ENCODE results near the gene UPF1. TPM values are rescaled to one million over a fixed set of nuclear protein-coding genes. Genes with fewer than 3 reads are reported as not detected.

UPF1 gene
- total RNA-seq, 1 donor from 2014 or later: 57.8 TPM

DNA sequence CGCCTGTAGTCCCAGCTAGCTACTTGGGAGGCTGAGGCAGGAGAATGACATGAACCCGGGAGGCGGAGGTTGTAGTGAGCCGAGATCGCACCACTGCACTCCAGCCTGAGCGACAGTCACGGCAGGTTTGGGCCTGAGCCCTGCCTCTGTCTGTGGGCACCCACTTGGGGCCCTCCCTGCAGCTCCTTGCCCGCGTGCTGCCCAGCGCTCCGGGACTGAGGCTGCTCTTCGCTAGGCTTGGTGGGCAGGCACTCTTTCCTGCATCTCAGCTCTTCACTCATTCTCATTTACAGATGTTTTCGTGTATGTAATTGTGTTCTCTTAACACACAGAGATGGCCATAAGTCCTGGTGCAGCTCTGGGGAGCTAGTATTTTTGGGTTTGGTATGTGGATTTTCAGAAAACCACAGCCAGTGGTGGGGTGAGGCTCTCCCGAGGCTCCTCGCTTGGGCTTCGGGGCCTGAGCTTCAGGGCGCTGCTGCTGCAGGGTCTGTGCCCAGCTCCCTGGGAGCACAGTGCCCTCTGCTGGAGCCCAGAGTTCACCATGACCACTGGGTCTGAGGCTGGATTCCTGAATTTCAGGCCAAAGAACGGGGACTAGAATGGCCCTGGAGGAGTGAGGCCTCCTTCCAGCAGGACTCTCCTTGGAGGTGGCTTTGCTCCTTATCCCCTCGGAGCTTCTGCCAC lies 15.2 kb downstream of the UPF1 start:
- Mint-ChIP-seq H3K27me3 (ENCODE audit: low read depth, unreplicated experiment) (no peaks in the 10 kb centered on the region), H3K36me3 (ENCODE audit: low read depth, unreplicated experiment) (peaks cover 9% of the 10 kb centered on the region), H3K27ac (ENCODE audit: unreplicated experiment) (no peak overlapping the region), H3K4me3 (ENCODE audit: unreplicated experiment) (no peak overlapping the region), H3K9me3 (ENCODE audit: unreplicated experiment) (no peaks in the 10 kb centered on the region), H3K4me1 (ENCODE audit: low read depth, unreplicated experiment) (peaks cover 42% of the 10 kb centered on the region)
- Histone ChIP-seq H3K36me3 (ENCODE audit: insufficient read depth, low read length) (peaks cover 8% of the 10 kb centered on the region), H3K9ac (ENCODE audit: low read length) (no peak overlapping the region), H3K4me1 (ENCODE audit: insufficient read depth, low read length) (peaks cover 24% of the 10 kb centered on the region), H4K20me1 (ENCODE audit: insufficient read depth, low read length) (peaks cover 99% of the 10 kb centered on the region), H3K4me2 (ENCODE audit: low read length) (no peak overlapping the region), H3K27me3 (ENCODE audit: insufficient read depth, low read length) (no peaks in the 10 kb centered on the region), H3K9me3 (ENCODE audit: insufficient read depth, low read depth, low read length) (no peaks in the 10 kb centered on the region), H3K4me3 (ENCODE audit: insufficient read depth, low read depth, low read length) (no peak overlapping the region), H3K79me2 (ENCODE audit: insufficient read depth, low read length) (peaks cover 93% of the 10 kb centered on the region), H3K27ac (ENCODE audit: low read depth, low read length) (no peak overlapping the region), H2AFZ (ENCODE audit: low read depth, low read length) (no peak overlapping the region)
- FAIRE-seq (no peak), DNase-seq (ENCODE audit: low read depth) (peak; percentile 39)
- TF ChIP-seq, protein P1, sequence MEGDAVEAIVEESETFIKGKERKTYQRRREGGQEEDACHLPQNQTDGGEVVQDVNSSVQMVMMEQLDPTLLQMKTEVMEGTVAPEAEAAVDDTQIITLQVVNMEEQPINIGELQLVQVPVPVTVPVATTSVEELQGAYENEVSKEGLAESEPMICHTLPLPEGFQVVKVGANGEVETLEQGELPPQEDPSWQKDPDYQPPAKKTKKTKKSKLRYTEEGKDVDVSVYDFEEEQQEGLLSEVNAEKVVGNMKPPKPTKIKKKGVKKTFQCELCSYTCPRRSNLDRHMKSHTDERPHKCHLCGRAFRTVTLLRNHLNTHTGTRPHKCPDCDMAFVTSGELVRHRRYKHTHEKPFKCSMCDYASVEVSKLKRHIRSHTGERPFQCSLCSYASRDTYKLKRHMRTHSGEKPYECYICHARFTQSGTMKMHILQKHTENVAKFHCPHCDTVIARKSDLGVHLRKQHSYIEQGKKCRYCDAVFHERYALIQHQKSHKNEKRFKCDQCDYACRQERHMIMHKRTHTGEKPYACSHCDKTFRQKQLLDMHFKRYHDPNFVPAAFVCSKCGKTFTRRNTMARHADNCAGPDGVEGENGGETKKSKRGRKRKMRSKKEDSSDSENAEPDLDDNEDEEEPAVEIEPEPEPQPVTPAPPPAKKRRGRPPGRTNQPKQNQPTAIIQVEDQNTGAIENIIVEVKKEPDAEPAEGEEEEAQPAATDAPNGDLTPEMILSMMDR (IDR thresholded peaks at IDR 0.05; ENCODE audit: insufficient read depth, low read depth, low read length): peak; percentile 86
- TF ChIP-seq EZH2 (IDR thresholded peaks at IDR 0.05; ENCODE audit: insufficient read depth, low read length): no peak

DNA sequence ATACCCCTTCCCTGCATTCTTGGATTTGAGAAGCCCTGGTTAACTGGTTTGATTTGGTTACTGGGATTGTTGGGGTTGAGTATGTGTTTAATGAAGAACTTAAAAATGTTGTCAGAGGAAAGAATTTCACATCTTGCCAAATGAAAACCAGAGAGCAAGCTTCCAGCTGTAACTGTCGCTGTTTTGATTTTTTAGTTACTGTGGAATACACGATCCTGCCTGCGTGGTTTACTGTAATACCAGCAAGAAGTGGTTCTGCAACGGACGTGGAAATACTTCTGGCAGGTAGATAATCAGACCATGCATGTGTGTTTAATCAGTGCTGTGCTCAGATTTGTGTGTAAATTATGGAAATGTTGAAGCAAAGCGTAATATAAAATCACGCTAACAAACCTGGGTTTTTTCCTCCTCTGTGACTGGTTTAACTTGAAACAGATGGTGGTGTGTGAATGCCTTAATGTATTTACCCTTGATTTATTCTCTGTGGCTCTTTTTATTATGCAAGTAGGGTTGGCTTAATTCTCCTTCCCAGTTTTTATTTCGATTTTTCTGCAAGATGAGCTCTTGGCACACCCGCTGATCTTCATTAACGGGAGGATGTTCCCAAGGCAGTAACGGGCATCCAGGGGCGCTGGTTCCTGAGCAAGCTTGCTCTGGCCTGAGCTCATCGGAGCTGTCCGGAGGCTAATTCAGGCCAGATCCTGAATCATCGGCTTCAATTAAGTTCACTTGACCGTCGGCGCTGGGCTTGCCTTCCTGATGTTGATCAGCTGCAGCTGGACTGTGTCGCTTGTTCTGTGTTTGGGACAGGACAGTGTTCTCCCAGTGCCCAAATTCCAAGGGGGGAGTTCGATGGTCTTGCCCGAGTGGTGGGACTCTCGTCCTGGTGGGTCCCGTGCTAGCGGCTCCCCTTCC lies 16.0 kb downstream of the UPF1 start:
- TF ChIP-seq EZH2 (IDR thresholded peaks at IDR 0.05; ENCODE audit: insufficient read depth, low read length): no peak
- TF ChIP-seq, protein P1 (IDR thresholded peaks at IDR 0.05; ENCODE audit: insufficient read depth, low read depth, low read length): no peak
- Mint-ChIP-seq H3K27ac (ENCODE audit: unreplicated experiment) (peak overlapping the region; percentile 26), H3K36me3 (ENCODE audit: low read depth, unreplicated experiment) (peaks cover 9% of the 10 kb centered on the region), H3K27me3 (ENCODE audit: low read depth, unreplicated experiment) (no peaks in the 10 kb centered on the region), H3K9me3 (ENCODE audit: unreplicated experiment) (no peaks in the 10 kb centered on the region), H3K4me3 (ENCODE audit: unreplicated experiment) (no peak overlapping the region), H3K4me1 (ENCODE audit: low read depth, unreplicated experiment) (peaks cover 39% of the 10 kb centered on the region)
- Histone ChIP-seq H2AFZ (ENCODE audit: low read depth, low read length) (no peak overlapping the region), H3K4me1 (ENCODE audit: insufficient read depth, low read length) (peaks cover 22% of the 10 kb centered on the region), H3K9ac (ENCODE audit: low read length) (no peak overlapping the region), H3K4me3 (ENCODE audit: insufficient read depth, low read depth, low read length) (no peak overlapping the region), H3K36me3 (ENCODE audit: insufficient read depth, low read length) (peaks cover 11% of the 10 kb centered on the region), H3K27ac (ENCODE audit: low read depth, low read length) (no peak overlapping the region), H3K9me3 (ENCODE audit: insufficient read depth, low read depth, low read length) (no peaks in the 10 kb centered on the region), H3K27me3 (ENCODE audit: insufficient read depth, low read length) (no peaks in the 10 kb centered on the region), H3K79me2 (ENCODE audit: insufficient read depth, low read length) (peaks cover 87% of the 10 kb centered on the region), H4K20me1 (ENCODE audit: insufficient read depth, low read length) (peaks cover 94% of the 10 kb centered on the region), H3K4me2 (ENCODE audit: low read length) (no peak overlapping the region)
- FAIRE-seq (peak; percentile 29), DNase-seq (ENCODE audit: low read depth) (no peak)

Measured in astrocyte (in vitro differentiated cells and primary cell).